ENCODE data around the gene GGA3.

DNA sequence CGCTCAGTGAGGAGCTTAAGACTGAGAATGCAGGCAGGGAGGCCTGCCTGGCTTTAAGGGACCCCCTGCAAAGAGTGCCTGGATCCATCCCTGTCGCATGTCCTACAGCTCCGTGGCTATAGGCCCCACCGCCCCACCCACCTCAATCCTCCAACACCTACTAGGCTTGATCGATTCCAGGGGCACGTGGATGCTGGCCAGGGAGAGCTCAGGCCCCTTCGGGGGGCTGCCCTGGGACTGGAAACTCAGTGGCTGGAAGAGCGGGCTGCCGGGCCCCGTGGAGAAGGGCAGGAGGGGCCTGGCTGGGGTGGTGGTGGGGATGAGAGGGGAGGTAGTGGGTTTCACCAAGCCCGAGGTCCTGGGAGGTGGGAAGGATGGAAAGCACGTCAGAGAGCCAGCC, 22.2 kb downstream of the GGA3 start:
- TF ChIP-seq, protein P1, sequence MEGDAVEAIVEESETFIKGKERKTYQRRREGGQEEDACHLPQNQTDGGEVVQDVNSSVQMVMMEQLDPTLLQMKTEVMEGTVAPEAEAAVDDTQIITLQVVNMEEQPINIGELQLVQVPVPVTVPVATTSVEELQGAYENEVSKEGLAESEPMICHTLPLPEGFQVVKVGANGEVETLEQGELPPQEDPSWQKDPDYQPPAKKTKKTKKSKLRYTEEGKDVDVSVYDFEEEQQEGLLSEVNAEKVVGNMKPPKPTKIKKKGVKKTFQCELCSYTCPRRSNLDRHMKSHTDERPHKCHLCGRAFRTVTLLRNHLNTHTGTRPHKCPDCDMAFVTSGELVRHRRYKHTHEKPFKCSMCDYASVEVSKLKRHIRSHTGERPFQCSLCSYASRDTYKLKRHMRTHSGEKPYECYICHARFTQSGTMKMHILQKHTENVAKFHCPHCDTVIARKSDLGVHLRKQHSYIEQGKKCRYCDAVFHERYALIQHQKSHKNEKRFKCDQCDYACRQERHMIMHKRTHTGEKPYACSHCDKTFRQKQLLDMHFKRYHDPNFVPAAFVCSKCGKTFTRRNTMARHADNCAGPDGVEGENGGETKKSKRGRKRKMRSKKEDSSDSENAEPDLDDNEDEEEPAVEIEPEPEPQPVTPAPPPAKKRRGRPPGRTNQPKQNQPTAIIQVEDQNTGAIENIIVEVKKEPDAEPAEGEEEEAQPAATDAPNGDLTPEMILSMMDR (optimal IDR thresholded peaks at IDR 0.05 in 1 of 3, IDR thresholded peaks at IDR 0.05 in 1 of 3, conservative IDR thresholded peaks at IDR 0.05 in 1 of 3; ENCODE audit: extremely low read depth in 1 of 3, insufficient read depth in 2 of 3, low read length in 3 of 3) = no peak
- TF ChIP-seq EZH2 (IDR thresholded peaks at IDR 0.05; ENCODE audit: low read length) = no peak
